Stimulated activated CD4-positive, alpha-beta T cell treated with anti-CD3 and anti-CD28 coated beads, Interleukin-4, amount 100 ng/mL, for 24 hours (primary cell): ENCODE data around the gene IGLL1.

Experiments used
- DNase-seq: peaks from one replicate; pipeline ENCODE4 v3.0.0-alpha.2; 2020

Gene IGLL1

GRCh38 chr22:23526596-23527316 lies 53.3 kb downstream of the IGLL1 start:
- DNase-seq: no peak

GRCh38 chr22:23525510-23525909 lies 54.6 kb downstream of the IGLL1 start:
- no peak for DNase-seq

DNA sequence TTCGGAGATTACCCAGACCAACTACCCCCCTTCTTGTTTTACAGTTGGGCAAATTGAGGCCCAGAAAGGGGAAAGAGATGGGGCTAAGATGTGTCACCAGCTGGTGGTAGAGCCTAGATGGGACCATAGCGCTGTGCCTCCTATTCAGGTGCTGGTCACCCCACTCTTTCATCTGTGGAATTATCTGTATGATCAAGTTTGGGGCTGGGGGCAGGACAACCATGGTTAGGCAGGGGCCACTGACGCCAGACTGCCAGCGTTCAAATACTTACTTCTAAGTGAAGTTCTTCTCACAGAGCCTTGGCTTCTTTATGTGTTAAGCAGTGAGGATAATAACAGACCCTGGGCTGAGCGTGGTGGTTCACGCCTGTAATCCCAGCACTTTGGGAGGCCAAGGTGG lies 55.9 kb downstream of the IGLL1 start:
- no peak for DNase-seq

DNA sequence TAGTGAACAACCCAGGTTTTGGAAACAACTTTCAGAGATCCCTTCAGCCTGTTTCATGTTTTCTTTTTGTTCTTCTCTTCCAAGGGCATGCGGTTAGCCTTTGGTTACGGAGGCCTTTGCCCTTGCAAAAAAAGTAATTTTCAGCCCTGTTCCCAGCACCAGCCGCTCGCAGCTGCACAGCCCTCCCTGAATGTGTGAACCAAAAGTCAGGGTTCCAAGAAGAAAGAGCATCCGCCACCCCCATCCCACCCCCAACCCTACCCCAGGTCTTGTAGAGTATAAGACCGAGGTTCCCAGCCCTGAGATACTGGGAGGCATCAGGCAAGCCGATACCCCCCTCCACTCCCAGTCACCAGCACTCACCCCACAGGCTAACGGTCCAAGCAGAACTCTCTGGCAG lies 56.4 kb downstream of the IGLL1 start:
- DNase-seq: no peak
